GM23338 (cell line): ENCODE measurements around the gene LHX3.

Experiments used
- CREB1 ChIP-seq: fragments of 250-450 bp; sonication (Bioruptor Pico); IDR thresholded peaks from 2 replicates; pipeline ENCODE4 v1.5.0; 2020; ENCODE audit warnings: low read depth, mild to moderate bottlenecking, moderate library complexity
- EZH2 ChIP-seq: fragments of 200-600 bp; sonication (generic); IDR thresholded peaks from one replicate; pipeline ENCODE4 v1.8.0; 2017; ENCODE audit warnings: antibody characterized with exemption, mild to moderate bottlenecking, low read depth; ENCODE audit not compliant: unreplicated experiment
- EZH2phosphoT487 ChIP-seq: fragments of 200-600 bp; sonication (generic); IDR thresholded peaks from one replicate; pipeline ENCODE4 v1.8.1; 2018; ENCODE audit warnings: antibody characterized with exemption; ENCODE audit not compliant: unreplicated experiment
- JUNB ChIP-seq: IDR thresholded peaks from one replicate; pipeline ENCODE4 v1.6.1; 2016; ENCODE audit warnings: antibody characterized with exemption; ENCODE audit not compliant: unreplicated experiment
- POLR2AphosphoS5 ChIP-seq: IDR thresholded peaks from 2 replicates; pipeline ENCODE4 v1.6.1; 2016; ENCODE audit warnings: antibody characterized with exemption, low read depth
- ZNF331 ChIP-seq: fragments of 250-450 bp; sonication (Bioruptor Pico); IDR thresholded peaks from 2 replicates; pipeline ENCODE4 v1.5.0; 2020; ENCODE audit warnings: low read depth, mild to moderate bottlenecking, moderate library complexity
- TF ChIP-seq, protein P1 (sequence below), 2 experiments: fragments of 200-600 bp in 1 of 2; sonication (generic) in 1 of 2; conservative IDR thresholded peaks; 2 replicates each; pipeline versions ENCODE4 v1.5.1 to v1.6.1; 2016 to 2017; ENCODE audit warnings: antibody characterized with exemption in 2 of 2, low read depth in 2 of 2, mild to moderate bottlenecking in 2 of 2, moderate library complexity in 1 of 2
- TF ChIP-seq, protein P2 (sequence below): IDR thresholded peaks from one replicate; pipeline ENCODE4 v1.6.1; 2018; ENCODE audit warnings: antibody characterized with exemption; ENCODE audit not compliant: unreplicated experiment
- TF ChIP-seq, protein P3 (sequence below): IDR thresholded peaks from 2 replicates; pipeline ENCODE4 v1.6.1; 2016; ENCODE audit warnings: antibody characterized with exemption
- TF ChIP-seq, protein P4 (sequence below): fragments of 250-450 bp; sonication (Bioruptor Pico); IDR thresholded peaks from 2 replicates; pipeline ENCODE4 v1.5.0; 2020; ENCODE audit warnings: mild to moderate bottlenecking, moderate library complexity

DNA sequence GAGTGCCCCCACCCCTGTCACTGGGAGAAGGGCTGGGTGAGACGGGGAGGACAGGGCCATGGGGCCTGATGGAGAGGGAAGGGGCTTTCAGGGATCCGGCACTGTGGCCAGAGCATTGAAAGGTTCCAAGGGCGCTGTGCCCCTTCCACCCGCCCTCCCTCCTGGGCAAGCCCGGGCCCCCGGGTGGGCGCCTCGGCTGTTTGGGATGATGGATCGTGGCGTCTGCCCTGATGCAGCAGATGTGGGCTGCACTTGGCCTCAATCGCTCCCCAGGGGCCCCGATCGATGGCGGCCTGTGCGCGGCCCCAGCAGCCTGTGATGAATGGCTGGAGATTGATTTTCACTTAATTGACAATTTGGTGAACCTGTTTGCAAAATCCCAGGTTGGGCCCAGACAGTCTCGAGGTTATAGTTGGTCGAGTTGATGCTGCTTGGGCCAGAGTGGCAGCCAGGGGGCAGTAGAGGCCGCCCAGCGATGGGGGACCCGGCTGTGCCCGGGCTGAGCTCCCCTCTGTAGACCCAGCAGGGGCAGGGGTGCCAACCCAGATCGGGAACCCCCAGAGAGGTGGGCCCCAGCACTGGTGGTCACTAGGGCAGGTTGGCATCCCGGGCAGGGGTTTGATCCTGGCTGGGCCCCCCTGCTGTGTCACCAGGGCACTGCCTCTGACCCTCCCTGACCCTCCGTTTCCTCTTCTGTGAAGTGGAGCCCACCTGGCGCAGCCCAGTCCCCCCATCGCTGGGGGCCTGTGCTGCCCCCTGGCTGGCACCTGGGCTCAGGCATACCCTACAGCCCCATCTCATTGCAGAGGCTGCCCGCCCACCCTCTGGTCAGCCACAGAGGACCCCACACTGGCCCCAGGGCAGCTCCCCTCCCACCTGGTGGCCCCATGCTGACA lies 34.7 kb downstream of the LHX3 start:
- TF ChIP-seq POLR2AphosphoS5 (no peak), EZH2 (no peak), EZH2phosphoT487 (no peak), CREB1 (CRISPR knock-in tag) (no peak), JUNB (no peak), ZNF331 (CRISPR knock-in tag) (no peak)
- TF ChIP-seq, protein P1, sequence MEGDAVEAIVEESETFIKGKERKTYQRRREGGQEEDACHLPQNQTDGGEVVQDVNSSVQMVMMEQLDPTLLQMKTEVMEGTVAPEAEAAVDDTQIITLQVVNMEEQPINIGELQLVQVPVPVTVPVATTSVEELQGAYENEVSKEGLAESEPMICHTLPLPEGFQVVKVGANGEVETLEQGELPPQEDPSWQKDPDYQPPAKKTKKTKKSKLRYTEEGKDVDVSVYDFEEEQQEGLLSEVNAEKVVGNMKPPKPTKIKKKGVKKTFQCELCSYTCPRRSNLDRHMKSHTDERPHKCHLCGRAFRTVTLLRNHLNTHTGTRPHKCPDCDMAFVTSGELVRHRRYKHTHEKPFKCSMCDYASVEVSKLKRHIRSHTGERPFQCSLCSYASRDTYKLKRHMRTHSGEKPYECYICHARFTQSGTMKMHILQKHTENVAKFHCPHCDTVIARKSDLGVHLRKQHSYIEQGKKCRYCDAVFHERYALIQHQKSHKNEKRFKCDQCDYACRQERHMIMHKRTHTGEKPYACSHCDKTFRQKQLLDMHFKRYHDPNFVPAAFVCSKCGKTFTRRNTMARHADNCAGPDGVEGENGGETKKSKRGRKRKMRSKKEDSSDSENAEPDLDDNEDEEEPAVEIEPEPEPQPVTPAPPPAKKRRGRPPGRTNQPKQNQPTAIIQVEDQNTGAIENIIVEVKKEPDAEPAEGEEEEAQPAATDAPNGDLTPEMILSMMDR (conservative IDR thresholded peaks at IDR 0.05; ENCODE audit: low read depth in 2 of 2): peak; percentile 77 to 88
- TF ChIP-seq, protein P2, sequence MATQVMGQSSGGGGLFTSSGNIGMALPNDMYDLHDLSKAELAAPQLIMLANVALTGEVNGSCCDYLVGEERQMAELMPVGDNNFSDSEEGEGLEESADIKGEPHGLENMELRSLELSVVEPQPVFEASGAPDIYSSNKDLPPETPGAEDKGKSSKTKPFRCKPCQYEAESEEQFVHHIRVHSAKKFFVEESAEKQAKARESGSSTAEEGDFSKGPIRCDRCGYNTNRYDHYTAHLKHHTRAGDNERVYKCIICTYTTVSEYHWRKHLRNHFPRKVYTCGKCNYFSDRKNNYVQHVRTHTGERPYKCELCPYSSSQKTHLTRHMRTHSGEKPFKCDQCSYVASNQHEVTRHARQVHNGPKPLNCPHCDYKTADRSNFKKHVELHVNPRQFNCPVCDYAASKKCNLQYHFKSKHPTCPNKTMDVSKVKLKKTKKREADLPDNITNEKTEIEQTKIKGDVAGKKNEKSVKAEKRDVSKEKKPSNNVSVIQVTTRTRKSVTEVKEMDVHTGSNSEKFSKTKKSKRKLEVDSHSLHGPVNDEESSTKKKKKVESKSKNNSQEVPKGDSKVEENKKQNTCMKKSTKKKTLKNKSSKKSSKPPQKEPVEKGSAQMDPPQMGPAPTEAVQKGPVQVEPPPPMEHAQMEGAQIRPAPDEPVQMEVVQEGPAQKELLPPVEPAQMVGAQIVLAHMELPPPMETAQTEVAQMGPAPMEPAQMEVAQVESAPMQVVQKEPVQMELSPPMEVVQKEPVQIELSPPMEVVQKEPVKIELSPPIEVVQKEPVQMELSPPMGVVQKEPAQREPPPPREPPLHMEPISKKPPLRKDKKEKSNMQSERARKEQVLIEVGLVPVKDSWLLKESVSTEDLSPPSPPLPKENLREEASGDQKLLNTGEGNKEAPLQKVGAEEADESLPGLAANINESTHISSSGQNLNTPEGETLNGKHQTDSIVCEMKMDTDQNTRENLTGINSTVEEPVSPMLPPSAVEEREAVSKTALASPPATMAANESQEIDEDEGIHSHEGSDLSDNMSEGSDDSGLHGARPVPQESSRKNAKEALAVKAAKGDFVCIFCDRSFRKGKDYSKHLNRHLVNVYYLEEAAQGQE: no peak
- TF ChIP-seq, protein P3, sequence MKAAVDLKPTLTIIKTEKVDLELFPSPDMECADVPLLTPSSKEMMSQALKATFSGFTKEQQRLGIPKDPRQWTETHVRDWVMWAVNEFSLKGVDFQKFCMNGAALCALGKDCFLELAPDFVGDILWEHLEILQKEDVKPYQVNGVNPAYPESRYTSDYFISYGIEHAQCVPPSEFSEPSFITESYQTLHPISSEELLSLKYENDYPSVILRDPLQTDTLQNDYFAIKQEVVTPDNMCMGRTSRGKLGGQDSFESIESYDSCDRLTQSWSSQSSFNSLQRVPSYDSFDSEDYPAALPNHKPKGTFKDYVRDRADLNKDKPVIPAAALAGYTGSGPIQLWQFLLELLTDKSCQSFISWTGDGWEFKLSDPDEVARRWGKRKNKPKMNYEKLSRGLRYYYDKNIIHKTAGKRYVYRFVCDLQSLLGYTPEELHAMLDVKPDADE: no peak
- TF ChIP-seq, protein P4, sequence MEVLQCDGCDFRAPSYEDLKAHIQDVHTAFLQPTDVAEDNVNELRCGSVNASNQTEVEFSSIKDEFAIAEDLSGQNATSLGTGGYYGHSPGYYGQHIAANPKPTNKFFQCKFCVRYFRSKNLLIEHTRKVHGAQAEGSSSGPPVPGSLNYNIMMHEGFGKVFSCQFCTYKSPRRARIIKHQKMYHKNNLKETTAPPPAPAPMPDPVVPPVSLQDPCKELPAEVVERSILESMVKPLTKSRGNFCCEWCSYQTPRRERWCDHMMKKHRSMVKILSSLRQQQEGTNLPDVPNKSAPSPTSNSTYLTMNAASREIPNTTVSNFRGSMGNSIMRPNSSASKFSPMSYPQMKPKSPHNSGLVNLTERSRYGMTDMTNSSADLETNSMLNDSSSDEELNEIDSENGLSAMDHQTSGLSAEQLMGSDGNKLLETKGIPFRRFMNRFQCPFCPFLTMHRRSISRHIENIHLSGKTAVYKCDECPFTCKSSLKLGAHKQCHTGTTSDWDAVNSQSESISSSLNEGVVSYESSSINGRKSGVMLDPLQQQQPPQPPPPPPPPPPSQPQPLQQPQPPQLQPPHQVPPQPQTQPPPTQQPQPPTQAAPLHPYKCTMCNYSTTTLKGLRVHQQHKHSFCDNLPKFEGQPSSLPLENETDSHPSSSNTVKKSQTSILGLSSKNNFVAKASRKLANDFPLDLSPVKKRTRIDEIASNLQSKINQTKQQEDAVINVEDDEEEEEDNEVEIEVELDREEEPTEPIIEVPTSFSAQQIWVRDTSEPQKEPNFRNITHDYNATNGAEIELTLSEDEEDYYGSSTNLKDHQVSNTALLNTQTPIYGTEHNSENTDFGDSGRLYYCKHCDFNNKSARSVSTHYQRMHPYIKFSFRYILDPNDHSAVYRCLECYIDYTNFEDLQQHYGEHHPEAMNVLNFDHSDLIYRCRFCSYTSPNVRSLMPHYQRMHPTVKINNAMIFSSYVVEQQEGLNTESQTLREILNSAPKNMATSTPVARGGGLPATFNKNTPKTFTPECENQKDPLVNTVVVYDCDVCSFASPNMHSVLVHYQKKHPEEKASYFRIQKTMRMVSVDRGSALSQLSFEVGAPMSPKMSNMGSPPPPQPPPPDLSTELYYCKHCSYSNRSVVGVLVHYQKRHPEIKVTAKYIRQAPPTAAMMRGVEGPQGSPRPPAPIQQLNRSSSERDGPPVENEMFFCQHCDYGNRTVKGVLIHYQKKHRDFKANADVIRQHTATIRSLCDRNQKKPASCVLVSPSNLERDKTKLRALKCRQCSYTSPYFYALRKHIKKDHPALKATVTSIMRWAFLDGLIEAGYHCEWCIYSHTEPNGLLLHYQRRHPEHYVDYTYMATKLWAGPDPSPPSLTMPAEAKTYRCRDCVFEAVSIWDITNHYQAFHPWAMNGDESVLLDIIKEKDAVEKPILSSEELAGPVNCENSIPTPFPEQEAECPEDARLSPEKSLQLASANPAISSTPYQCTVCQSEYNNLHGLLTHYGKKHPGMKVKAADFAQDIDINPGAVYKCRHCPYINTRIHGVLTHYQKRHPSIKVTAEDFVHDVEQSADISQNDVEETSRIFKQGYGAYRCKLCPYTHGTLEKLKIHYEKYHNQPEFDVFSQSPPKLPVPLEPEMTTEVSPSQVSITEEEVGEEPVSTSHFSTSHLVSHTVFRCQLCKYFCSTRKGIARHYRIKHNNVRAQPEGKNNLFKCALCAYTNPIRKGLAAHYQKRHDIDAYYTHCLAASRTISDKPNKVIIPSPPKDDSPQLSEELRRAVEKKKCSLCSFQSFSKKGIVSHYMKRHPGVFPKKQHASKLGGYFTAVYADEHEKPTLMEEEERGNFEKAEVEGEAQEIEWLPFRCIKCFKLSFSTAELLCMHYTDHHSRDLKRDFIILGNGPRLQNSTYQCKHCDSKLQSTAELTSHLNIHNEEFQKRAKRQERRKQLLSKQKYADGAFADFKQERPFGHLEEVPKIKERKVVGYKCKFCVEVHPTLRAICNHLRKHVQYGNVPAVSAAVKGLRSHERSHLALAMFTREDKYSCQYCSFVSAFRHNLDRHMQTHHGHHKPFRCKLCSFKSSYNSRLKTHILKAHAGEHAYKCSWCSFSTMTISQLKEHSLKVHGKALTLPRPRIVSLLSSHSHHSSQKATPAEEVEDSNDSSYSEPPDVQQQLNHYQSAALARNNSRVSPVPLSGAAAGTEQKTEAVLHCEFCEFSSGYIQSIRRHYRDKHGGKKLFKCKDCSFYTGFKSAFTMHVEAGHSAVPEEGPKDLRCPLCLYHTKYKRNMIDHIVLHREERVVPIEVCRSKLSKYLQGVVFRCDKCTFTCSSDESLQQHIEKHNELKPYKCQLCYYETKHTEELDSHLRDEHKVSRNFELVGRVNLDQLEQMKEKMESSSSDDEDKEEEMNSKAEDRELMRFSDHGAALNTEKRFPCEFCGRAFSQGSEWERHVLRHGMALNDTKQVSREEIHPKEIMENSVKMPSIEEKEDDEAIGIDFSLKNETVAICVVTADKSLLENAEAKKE (CRISPR knock-in tag): no peak
